Nephron (organoid): ENCODE measurements around the gene SORCS3.

Experiments used
- H3K27ac Mint-ChIP-seq, 3 experiments: 2 replicates each; pipeline ENCODE4 v1.8.0; 2020; ENCODE audit warnings: mixed read lengths in 3 of 3, mild to moderate bottlenecking in 2 of 3, moderate library complexity in 1 of 3
- H3K27me3 Mint-ChIP-seq: 2 replicates; pipeline ENCODE4 v1.8.0; 2021; ENCODE audit warnings: low read depth, mild to moderate bottlenecking, moderate library complexity, mixed read lengths
- H3K36me3 Mint-ChIP-seq: 2 replicates; pipeline ENCODE4 v1.8.0; 2020; ENCODE audit warnings: low read depth, mixed read lengths
- H3K4me1 Mint-ChIP-seq: 2 replicates; pipeline ENCODE4 v1.8.0; 2020; ENCODE audit warnings: mixed read lengths
- H3K4me3 Mint-ChIP-seq, 3 experiments: 2 replicates each; pipeline ENCODE4 v1.8.0; 2020; ENCODE audit warnings: mild to moderate bottlenecking in 3 of 3, mixed read lengths in 3 of 3, moderate library complexity in 2 of 3
- H3K9me3 Mint-ChIP-seq: 2 replicates; pipeline ENCODE4 v1.8.0; 2020; ENCODE audit warnings: mixed read lengths
- TF ChIP-seq, protein P1 (sequence below), 3 experiments: fragments of 200-600 bp; sonication (generic); IDR thresholded peaks; one replicate each; pipeline ENCODE4 v1.5.0; 2021; ENCODE audit warnings: antibody characterized with exemption in 3 of 3; ENCODE audit not compliant: unreplicated experiment in 3 of 3

Gene SORCS3

DNA sequence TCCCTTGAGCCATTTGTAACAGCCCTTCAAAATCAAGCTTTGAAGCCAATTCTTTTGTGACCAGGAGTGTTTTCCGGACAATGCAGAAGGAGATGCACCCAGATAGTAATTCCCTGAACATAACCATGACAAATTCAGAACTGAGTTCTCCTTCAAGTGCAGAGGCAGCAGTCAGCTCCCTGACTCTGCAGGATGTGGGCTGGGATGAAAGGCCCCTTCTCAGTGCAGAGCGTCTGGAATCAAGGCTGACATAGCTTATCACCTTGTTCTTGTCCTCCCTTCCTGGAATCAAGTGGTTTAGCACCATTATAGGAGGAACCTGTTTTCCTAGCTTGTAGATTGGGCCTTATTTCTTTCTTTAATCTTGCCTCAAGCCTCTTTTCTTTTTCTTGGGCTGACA, 143.4 kb downstream of the SORCS3 start:
- Mint-ChIP-seq H3K9me3 (peaks cover 5% of the 10 kb centered on the region), H3K4me1 (no peaks in the 10 kb centered on the region)

DNA sequence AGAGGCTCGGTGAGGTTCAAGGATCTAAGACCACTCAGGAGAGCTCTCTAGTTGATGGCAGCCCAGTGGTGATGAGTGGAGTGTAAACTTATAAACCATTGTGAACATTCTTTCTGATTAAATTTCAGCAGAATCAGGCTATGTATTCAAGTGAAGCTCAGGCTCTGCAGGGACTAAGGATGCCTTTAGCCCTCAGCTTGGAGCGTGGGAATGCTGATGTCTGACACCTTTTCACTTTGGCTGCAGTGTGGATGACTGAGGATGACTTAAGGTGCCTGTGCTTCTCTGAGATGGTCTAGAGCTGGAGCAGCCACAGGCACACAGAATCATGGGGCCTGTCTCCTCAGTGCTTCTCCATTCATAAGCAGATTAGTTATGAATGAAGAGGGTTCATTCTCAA, 150.4 kb downstream of the SORCS3 start:
- Mint-ChIP-seq H3K36me3 (no peaks in the 10 kb centered on the region), H3K27ac (no peak overlapping the region), H3K4me1 (peaks cover 5% of the 10 kb centered on the region), H3K27me3 (peaks cover 5% of the 10 kb centered on the region), H3K4me3 (no peak overlapping the region), H3K9me3 (no peaks in the 10 kb centered on the region)
- TF ChIP-seq, protein P1, sequence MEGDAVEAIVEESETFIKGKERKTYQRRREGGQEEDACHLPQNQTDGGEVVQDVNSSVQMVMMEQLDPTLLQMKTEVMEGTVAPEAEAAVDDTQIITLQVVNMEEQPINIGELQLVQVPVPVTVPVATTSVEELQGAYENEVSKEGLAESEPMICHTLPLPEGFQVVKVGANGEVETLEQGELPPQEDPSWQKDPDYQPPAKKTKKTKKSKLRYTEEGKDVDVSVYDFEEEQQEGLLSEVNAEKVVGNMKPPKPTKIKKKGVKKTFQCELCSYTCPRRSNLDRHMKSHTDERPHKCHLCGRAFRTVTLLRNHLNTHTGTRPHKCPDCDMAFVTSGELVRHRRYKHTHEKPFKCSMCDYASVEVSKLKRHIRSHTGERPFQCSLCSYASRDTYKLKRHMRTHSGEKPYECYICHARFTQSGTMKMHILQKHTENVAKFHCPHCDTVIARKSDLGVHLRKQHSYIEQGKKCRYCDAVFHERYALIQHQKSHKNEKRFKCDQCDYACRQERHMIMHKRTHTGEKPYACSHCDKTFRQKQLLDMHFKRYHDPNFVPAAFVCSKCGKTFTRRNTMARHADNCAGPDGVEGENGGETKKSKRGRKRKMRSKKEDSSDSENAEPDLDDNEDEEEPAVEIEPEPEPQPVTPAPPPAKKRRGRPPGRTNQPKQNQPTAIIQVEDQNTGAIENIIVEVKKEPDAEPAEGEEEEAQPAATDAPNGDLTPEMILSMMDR (IDR thresholded peaks at IDR 0.05; ENCODE audit: unreplicated experiment in 3 of 3) = no peak

More for the DNA sequence above, 143.4 kb downstream of the SORCS3 start:
- H3K27ac Mint-ChIP-seq = no peak overlapping the region
- TF ChIP-seq, protein P1 (IDR thresholded peaks at IDR 0.05; ENCODE audit: unreplicated experiment in 3 of 3) = no peak
- H3K4me3 Mint-ChIP-seq = no peak overlapping the region
- H3K36me3 Mint-ChIP-seq = no peaks in the 10 kb centered on the region
- peaks cover 15% of the 10 kb centered on the region for H3K27me3 Mint-ChIP-seq

DNA sequence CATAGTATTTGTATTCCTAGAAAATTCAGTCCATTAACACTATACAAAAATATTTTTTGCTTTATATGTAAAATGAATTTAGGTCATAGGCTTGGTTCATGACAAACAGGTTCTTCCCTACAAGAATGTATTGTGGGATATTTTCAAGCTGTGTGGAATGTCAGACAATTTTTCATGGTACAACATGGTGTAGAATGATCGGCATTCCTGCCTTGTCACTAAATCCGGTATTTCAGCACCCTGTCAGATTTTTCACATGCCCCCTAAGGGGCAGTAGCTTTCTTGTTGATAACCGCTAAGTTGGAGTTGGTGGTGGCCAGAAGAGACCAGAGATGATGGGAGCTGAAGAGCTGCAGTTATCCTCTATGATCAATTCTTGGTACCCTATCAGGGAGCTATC, 154.3 kb downstream of the SORCS3 start:
- Mint-ChIP-seq H3K9me3 (no peaks in the 10 kb centered on the region), H3K27me3 (peaks cover 3% of the 10 kb centered on the region), H3K4me3 (no peak overlapping the region), H3K4me1 (peaks cover 5% of the 10 kb centered on the region), H3K27ac (no peak overlapping the region), H3K36me3 (no peaks in the 10 kb centered on the region)
- TF ChIP-seq, protein P1 (IDR thresholded peaks at IDR 0.05; ENCODE audit: unreplicated experiment in 3 of 3) = no peak

DNA sequence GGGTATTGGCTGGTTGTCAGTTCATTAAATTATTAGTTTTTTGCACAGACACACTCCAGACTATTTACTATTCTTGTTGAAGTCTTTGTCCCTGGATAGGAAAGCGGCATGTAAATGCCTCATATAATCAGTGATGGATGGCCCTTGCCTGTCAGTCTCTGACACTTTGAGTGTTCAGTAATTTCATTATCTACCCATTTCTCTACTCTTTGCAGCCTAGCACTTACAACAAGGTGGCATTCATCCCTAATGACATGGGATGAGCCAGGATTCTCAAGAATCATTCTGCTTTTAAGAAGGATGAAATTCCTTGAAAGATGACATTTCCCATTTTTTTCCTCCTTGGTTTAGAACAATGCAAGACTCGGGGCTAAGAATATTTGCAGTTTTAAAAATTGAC, 155.7 kb downstream of the SORCS3 start:
- H3K4me3 Mint-ChIP-seq = no peak overlapping the region
- TF ChIP-seq, protein P1 (IDR thresholded peaks at IDR 0.05; ENCODE audit: unreplicated experiment in 3 of 3) = no peak
- no peaks in the 10 kb centered on the region for H3K9me3 Mint-ChIP-seq
- H3K27me3 Mint-ChIP-seq = peaks cover 3% of the 10 kb centered on the region
- H3K36me3 Mint-ChIP-seq = no peaks in the 10 kb centered on the region
- no peak overlapping the region for H3K27ac Mint-ChIP-seq
- H3K4me1 Mint-ChIP-seq = peaks cover 5% of the 10 kb centered on the region

DNA sequence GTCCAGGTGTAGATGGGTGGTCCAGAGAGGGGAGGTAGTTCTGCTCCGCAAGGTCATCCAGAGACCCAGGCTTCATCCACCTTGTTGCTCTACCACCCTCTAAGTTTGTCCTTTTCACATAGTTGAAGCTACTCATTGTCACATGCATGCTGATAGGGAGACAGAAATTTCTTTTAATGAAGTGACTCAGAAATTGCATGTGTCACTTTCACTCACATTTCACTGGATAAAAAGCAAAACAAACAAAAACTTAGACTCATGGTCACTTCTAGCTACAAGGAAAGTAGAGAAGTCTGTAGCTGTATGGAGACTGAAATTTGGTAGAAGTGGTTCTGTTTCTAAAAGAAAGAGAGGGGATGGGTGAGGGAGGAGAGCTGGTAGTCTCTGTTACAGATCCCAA, 161.9 kb downstream of the SORCS3 start:
- TF ChIP-seq, protein P1 (IDR thresholded peaks at IDR 0.05; ENCODE audit: unreplicated experiment in 3 of 3) = no peak
- no peak overlapping the region for H3K27ac Mint-ChIP-seq
- no peak overlapping the region for H3K4me3 Mint-ChIP-seq
- H3K27me3 Mint-ChIP-seq = peaks cover 3% of the 10 kb centered on the region
- no peaks in the 10 kb centered on the region for H3K36me3 Mint-ChIP-seq
- peaks cover 12% of the 10 kb centered on the region for H3K4me1 Mint-ChIP-seq
- H3K9me3 Mint-ChIP-seq = no peaks in the 10 kb centered on the region

DNA sequence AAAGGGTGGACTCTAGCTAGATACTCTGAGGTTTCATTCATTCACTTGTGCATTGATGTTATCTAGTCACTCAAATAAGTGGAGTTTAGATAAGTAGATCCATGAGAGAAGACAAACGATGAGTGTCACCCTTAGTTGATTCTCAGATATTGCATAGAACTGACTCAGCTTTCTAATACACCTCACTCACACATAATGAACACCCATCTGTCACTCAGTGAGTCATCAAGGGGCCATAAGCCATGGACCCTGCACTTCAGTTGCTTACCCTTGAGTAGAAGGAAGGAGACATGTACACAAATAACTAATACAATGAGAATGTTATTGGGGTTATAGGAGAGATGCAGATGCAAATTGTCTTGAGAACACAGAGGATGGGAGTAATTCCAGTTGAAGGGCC, 163.8 kb downstream of the SORCS3 start:
- Mint-ChIP-seq H3K36me3 (no peaks in the 10 kb centered on the region), H3K4me3 (no peak overlapping the region), H3K9me3 (no peaks in the 10 kb centered on the region), H3K27me3 (no peaks in the 10 kb centered on the region), H3K27ac (no peak overlapping the region), H3K4me1 (peaks cover 14% of the 10 kb centered on the region)
- TF ChIP-seq, protein P1 (IDR thresholded peaks at IDR 0.05; ENCODE audit: unreplicated experiment in 3 of 3) = no peak
